Medulla oblongata (tissue), 1 donor: ENCODE results near the gene CD8B2.
"Not testable (repeated sequence)": the region's sequence is repeated elsewhere in the genome, so short reads cannot be mapped to it uniquely, and the experiment has no call there.

Source experiments
- DNase-seq: peaks from one replicate; pipeline ENCODE4 v3.0.0-alpha.2; 2015; ENCODE audit errors: extremely low spot score

Gene CD8B2

DNA sequence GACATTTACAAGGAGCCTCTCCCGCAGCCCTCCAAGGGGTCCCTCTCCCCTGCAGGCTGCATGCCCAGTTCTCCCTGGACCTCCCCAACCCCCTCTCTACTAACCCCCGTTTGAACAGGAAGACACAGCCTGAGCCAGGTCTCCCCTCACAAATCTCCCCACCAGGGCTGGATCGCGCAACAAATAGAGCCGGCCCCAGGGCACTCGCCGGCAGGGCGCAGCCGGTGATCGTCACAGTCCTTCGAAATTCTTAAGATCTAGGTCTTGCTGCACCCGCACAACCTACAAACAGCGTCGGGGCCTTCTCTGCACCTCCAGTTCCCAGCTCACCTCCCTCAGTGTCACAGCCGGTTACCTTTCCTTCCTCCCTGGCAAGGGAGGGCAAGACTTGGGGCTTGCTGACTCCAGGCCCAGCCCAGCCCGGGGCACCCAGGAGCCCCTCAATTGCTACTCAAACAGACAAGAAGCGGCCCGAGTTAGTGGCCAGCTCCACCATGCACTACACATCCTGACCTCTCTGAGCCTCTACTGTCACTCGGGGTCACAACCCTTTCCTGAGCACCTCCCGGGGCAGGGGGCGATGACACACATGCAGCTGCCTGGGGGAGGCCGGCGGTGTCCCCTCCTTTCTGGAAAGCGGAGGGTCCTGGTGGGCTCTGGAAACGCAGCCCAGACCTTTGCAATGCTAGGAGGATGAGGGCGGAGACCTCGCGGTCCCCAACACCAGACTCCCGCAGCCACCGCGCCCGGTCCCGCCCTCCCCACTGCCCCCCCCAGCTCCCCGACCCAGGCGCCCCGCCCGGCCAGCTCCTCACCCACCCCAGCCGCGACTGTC lies at the start of gene CD8B2:
TSS of gene CD8B2 (plus strand) at position 814 of the 835 bp plus-strand sequence. CDS start 63 bp downstream, outside the sequence.
- not testable (repeated sequence) for DNase-seq

DNA sequence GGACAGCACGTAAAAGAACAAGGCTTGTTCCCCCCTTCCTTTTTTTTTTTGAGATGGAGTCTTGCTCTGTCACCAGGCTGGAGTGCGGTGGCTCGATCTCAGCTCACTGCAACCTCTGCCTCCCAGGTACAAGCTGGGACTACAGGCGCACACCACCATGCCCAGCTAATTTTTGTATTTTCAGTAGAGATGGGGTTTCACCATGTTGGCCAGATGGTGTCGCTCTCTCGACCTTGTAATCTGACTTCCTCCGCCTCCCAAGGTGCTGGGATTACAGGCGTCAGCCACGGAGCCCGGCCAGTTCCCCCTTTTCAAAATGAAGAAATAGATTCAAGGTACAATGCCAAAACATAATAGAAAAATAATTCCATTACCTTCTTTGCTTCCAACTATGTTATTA lies 25.3 kb upstream of the CD8B2 start:
- DNase-seq: not testable (repeated sequence)

DNA sequence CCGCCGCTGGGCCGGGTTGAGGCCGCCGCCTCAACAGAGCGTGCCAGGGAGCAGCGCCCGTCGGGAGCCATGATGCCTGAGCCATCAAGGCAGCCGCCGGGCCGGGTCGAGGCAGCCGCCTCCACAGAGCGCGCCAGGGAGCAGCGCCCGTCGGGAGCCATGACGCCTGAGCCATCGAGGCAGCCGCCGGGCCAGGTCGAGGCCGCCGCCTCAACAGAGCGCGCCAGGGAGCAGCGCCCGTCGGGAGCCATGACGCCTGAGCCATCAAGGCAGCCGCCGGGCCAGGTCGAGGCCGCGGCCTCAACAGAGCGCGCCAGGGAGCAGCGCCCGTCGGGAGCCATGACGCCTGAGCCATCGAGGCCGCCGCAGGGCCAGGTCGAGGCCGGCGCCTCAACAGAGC lies 19.6 kb upstream of the CD8B2 start:
- DNase-seq: not testable (repeated sequence)

DNA sequence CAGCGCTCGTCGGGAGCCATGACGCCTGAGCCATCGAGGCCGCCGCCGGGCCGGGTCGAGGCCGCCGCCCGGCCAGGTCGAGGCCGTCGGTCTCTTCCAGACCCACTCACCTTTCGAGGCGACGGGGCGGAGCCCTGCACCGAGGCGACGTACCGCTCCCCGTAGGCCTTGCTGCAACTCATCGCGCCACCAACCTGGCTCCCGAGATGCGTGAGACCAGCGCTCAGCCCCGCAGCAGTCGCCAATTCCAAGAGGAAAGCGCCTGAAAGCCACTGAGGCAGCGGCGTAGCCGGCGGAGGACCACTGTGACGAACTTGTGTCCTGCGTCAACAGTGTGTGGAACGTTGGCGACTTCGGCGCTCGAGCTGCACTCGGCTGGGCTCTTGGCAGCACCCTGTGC lies 19.1 kb upstream of the CD8B2 start, which contains the start of gene RGPD3:
TSS of gene RGPD3 (minus strand) at position 307 of the 400 bp plus-strand sequence. CDS start at position 182, 125 bp downstream.
- not testable (repeated sequence) for DNase-seq

DNA sequence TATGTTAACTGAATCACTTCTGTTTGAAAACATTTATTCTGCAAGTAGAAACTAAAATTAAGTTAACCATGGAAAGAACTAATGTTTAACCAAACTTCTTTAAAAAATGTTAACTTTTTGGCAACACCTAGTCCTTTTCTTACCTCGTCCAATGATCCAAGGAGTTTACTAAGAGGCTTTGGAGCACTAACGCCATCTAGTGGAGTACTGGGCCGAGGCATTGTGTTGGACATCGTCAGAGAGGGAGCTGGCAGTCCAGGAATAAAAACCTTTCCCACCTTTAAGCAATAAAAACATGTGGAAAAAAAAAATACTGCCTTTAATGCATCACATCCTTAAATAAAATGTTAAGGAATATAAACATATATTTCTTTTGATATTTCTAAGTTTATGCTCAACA lies 16.5 kb upstream of the CD8B2 start:
- DNase-seq: not testable (repeated sequence)

DNA sequence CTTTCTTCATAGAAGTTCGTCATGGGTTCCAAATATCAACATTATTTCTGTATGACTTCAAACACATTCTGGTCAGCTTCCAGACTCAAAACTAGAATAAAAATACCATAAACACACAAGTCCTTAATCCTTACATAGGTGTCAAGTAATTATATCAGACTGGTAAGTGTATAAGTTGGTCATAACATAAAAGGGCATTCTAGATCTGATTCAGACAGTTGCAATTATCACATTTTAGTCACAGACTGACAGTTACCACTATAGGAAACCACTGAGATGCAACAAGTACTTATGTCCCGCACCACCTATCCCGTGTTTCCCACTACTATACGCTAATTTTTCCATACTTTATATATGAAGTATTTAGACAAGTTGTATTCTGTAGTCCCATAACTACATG lies 9.5 kb upstream of the CD8B2 start:
- DNase-seq: not testable (repeated sequence)

DNA sequence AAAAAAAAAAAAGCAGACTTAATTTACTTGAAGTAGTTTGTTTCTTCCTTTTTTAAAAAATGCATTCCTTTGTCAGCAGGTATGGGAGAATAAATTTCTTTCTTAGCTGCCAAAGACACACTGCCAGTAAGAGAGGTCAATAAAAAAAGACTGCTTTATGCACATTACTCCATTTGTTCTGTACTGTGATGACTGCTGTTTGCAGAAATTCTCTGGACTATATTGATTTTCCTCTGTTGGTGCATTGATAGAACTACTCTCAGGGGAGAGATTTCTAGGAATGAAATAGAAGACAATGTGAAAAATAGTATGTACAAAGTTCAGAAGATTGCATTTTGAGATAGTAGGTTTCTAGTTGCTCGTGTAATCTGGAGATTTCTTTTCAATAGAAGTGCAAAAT lies 7.6 kb upstream of the CD8B2 start:
- DNase-seq: not testable (repeated sequence)

DNA sequence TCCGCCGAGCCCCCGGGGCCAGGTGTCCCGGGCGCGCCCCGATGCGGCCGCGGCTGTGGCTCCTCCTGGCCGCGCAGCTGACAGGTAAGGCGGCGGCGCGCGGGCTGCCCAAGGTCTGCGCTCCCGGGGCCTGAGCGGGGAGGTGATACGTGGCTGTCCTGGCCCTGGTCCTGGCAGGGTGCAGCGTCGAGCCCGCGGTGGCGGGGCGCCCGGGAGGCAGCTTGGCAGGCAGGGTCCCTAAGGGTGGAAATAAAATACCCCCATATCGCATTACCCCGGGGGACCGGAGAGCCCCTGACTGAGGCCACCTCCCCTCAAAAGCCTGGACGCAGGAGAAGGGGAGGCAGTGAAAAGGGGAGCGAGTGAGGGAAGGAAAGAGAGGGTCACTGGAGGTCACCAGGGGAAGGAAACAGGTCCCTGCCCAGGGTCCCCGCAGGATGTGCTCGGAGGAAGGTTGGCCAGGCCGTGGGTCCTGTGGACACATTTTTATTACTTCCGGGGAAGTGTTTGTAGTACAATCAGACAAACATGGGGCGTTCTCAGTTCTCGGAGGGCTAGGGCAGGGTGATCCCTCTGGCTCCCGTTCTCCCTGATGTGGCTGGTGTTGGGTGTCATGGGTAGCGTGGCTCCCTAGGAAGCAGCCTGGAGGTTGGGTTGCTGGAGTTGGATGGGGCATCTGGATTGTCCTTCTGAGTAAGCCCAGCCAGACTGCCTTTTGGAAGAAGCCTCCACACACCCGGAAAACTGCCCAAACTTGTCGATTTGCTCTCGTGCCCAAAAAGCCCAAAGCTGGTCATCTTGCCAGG lies 425 bp downstream of the CD8B2 start:
- DNase-seq: not testable (repeated sequence)

DNA sequence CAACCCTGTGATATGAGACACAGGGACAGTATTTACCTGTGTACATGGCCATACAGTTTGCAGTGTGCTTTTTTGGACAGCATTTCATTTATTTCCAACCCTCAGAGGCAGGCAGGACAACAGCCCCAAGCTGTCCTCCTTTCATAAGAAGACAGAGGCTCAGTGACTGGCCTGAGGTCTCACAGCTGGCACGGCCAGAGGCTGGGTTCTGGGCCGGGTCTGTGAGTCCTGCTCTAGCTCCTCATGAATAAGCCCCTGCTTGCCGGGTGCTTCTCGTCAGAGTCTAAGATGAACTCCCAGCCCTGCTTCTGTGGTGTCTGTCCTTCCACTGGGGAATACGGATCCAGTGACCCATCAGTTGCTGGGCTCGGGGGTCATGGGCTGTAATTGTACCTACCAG lies 2.5 kb downstream of the CD8B2 start:
- DNase-seq: not testable (repeated sequence)

DNA sequence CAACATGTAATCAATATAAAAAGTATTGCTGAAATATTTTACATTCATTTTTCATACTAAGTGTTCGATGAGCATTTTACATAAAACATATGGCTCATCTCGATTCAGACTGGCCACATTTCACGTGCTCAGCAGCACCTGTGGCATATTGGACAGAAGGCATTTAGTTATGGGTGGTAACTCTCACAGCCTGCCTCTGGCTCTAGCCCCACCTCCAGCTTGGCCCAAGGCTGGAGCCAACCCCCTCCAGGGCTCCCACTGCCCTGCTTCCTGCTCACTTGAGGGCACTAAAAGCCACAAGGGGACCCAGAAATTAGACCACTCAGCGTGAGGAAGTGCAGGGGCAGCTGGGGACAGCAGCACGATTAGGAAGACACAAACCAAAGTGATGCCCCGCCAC lies 5.2 kb downstream of the CD8B2 start:
- DNase-seq: not testable (repeated sequence)

DNA sequence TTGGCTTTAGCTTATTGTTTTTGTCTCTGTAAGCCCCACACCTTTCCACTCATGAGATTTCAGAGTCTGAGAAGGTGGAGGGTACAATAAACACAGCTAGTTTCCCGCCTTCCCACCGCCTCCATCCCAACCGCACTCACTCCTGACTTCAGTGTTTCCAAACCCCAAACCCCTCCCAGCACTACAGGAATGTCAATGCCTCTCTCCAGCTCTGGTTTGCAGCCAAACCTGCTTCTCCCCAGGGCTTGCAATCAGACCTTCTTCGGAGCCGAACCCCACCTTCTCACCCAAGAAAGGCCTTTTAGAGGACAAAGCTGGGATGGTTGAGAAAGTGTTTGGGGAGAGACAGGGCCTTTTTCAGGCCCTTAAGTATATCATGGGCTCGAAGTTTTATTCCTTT lies 5.7 kb downstream of the CD8B2 start:
- not testable (repeated sequence) for DNase-seq

DNA sequence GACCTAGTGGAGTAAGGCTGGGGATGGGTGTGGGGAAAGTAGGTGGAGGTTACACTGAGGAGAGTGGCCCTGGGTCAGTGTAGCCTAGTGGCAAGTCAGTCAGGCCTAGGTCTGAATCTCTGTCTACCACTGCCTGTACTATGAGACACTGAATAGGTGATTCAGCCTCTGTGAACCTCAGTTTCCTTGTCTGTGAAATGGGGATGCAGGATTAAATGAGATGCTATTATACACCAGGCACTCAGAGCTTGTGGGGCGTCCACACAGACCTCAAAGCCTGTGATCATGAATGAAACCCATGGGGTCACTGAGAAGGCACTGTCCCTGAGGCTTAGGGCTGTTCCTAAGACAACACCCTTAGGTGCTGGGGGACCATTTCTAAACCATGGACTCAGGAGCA lies 11.4 kb downstream of the CD8B2 start:
- DNase-seq: not testable (repeated sequence)

DNA sequence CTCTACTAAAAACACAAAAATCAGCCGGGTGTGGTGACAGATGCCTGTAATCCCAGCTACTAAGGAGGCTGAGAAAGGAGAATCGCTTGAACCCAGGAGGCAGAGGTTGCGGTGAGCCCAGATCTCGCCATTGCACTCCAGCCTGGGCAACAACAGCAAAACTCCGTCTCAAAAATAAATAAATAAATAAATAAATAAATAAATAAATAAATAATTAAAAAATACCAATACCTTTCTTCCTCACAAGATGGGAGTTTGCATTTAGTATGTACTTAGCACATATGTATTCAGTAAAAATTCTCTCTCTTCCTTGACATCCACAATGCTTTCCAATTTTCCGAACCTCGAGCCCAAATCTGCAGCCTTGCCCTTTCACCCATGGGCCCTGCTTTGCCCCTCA lies 13.2 kb downstream of the CD8B2 start:
- not testable (repeated sequence) for DNase-seq

DNA sequence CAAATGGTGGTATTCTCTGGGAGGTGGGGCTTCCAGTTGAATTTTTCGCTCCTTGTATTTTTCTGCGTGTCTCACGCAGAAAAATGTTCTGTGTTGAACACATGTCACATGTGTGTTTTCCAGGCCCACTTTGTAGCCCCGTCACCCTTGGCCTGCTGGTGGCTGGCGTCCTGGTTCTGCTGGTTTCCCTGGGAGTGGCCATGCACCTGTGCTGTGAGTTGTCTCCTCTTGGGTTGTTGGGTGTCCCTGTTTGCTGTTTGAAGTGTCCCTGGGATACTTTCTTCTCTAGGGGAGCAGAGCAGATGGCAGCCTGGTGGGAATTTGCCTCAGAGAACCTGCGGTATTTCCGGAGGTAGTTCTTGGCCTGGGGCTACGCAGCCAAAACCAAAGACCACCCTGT lies 15.2 kb downstream of the CD8B2 start:
- not testable (repeated sequence) for DNase-seq

DNA sequence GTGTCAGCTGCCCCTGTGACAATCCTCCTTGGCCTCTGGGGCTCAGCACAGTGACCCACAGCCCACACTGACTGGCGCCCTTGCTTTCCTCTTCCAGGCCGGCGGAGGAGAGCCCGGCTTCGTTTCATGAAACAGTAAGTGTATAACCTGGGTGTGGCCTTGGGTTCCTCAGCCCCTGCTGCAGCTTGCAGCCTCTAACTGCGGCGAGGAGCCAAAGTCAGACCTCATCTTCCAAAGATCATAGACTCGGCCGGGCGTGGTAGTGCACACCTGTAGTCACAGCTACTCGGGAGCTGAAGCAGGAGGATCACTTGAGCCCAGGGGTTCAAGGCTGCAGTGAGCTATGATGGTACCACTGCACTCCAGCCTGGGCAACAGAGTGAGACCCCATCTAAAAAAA lies 17.0 kb downstream of the CD8B2 start:
- DNase-seq: not testable (repeated sequence)

DNA sequence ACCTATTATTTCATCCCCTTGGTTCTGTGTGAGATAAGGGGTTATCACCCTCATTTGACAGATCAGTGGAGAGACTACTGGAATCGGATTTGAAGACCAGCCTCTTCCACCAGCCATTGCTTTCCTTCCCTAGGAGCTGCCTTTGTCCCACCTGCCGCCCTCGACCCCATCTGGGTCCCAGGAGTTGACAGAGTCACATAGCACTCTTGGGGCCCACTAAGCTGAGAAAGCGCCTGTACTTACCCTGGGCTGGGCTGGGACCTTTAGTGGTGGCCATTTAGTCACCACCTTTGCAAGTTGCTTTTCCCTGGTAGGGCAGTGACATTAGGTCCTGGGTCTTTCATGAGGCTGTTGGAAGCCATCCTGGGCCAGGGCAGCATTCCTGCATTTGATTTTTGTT lies 17.6 kb downstream of the CD8B2 start:
- DNase-seq: not testable (repeated sequence)

DNA sequence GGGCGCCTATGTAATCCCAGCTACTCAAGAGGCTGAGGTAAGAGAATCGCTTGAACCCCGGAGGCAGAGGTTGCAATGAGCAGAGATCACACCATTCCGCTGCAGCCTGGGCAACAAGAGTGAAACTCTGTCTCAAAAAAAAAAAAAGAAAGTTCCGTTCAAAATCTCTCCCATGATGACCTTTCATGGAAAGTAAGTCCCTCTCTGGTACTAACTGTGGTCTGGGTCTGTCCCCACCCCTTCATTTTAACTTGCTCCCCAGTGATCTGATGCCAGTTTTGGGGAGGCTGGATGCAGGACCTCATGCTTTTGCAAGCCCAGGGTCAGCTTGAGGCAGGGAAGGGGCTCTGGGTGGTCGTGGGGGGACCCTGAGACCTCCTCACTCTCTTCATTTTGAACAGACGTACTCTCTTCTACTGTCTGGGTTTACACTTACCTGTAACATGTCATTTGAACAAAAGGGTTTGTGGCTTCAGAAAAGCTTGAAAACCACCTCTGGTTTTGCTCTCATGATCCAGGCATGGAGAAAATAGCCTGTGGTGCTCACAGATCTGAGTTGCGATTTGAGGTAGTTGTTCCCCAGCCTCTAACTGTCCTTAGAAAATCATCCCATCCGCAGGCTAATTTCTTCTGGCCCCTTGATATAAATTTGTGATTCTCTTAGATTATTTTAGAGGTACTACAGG lies 19.0 kb downstream of the CD8B2 start:
- DNase-seq: not testable (repeated sequence)

DNA sequence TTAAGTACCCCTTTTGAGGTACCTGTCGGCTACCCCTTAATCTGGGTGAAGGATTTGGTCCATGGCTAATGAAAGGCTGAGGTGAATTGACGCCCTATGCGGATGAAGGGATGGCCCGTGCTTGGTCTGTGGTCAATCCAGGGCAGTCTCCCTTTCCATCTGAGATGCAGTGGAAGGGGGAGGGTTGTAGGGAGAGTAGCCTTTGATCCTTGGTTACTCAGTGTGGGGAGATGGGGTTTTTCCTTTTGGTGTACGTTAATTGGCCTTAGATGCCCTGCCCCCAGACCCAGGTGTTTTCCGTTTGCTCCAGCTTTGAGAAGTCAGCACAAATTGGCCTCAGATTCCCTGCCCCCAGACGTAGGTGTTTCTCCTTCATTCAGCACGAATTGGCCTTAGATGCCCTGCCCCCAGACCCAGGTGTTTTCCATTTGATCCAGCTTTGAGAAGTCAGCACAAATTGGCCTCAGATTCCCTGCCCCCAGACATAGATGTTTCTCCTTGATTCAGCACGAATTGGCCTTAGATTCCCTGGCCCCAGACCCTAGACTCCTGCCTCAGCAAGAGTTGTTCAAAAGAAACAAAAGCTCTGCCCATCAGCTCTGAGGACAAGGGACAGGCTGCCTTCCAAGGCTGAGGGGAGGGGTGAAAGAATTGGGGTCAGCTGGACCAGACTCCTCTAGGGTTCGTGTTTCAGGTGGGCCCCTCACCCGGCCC lies 21.7 kb downstream of the CD8B2 start:
- DNase-seq: not testable (repeated sequence)

DNA sequence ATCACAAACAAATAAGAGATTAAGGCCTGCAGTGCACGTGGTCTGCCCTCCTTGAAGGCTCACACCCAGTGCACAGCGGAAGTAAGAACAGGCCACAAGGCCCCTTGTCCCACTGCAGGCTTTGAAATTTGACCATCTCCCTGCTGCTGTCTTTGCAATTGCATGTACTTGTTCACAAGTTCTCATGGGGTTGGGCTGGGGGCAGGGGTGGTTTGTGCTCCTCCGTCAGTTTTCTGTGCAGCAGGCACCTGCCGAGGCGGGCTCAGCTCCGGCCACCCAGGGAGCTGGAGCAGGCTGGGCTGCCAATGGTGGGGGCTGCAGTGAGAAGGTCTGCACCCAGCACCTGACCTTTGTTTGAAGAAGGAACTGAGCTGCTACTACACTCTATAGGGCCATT lies 22.2 kb downstream of the CD8B2 start:
- not testable (repeated sequence) for DNase-seq

DNA sequence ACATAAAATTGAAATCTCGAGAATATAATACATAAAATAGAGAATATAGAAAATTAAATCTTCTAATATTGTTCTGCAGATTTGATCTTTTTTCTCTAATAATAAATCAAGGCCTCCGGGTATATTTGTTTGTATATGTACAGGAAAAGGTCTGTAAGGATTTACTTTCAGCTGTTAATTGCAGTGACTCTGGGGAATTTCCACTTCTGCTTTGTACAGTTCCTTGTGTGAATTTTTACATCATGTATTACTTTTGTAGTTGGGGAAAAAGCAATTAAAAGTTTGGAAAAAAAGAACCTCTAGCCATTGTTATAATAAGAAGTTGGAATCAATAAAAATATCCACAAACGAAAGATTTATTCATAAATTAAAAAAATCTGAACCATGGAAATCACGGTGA lies 23.6 kb downstream of the CD8B2 start:
- not testable (repeated sequence) for DNase-seq

DNA sequence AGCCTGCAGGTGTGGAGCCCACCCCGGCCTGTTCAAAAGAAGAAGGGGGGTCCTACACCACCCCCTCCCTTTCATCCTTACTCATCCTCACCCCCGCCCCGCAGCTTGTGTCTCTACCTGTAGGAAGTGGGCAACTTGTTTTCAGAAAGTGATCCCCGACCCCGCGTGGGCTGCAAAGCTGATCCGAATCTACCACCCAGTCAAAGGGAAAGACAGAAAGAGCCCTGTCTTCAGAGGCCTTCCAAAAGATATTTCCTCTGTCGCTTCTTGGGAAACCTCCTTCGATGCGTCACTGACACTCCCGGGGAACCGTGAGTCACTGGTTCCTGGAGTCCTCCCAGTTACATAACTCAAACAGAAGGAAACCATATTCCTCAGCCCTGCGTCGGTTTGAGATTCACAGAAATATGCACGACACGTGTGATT lies 24.3 kb downstream of the CD8B2 start:
- DNase-seq: not testable (repeated sequence)
